ENCODE measurements around the gene C1QTNF3.

The C1QTNF3 gene

DNA sequence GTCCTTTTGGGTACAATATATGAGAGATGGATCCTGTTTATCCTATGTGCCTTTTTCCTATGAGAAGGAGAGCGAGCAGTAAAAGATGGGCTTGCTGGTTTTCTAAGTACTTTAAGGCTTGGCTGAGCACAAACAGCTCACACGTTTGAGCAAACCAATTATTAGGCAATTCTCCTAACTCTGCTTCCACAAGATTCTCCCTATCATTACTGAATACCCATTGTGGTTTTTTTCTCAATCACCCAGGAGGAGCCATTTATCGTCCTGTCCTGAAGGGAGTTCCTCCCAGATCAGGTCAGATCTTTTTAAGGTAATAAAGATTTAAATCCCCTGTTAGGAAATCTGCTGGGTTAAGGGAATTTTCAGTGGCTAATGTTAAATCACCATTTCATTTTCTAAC lies 19.4 kb upstream of the C1QTNF3 start:
- no peak for DNase-seq (ENCODE audit: low read depth)
- H3K4me3 ChIP-seq (ENCODE audit: low read length), result no peak overlapping the region
- TF ChIP-seq, protein P1, sequence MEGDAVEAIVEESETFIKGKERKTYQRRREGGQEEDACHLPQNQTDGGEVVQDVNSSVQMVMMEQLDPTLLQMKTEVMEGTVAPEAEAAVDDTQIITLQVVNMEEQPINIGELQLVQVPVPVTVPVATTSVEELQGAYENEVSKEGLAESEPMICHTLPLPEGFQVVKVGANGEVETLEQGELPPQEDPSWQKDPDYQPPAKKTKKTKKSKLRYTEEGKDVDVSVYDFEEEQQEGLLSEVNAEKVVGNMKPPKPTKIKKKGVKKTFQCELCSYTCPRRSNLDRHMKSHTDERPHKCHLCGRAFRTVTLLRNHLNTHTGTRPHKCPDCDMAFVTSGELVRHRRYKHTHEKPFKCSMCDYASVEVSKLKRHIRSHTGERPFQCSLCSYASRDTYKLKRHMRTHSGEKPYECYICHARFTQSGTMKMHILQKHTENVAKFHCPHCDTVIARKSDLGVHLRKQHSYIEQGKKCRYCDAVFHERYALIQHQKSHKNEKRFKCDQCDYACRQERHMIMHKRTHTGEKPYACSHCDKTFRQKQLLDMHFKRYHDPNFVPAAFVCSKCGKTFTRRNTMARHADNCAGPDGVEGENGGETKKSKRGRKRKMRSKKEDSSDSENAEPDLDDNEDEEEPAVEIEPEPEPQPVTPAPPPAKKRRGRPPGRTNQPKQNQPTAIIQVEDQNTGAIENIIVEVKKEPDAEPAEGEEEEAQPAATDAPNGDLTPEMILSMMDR (conservative IDR thresholded peaks at IDR 0.05; ENCODE audit: low read depth, low read length), result no peak

- no peak overlapping the region for H3K4me3 ChIP-seq (ENCODE audit: low read length)
- no peak for DNase-seq (ENCODE audit: low read depth)
- TF ChIP-seq, protein P1 (conservative IDR thresholded peaks at IDR 0.05; ENCODE audit: low read depth, low read length), result no peak
These were observed 19.0 kb upstream of the C1QTNF3 start for GRCh38 chr5:34061993-34062392.

DNA sequence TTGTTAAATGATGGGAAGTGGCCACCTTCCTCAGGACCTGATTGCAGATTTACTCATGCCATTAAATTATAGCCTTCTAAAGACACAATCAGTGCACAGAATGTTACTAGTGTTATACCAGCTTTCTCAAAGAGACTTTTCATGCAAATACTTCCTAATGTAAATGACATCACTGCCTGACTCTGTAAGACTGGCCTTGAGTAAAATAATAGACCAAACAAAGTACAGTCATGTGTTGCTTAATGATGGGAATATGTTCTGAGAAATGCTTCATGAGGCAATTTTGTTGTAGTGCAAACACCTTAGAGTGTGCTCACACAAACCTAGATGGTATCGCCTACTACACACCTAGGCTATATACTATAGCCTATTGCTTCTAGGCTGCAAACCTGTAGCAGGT lies 17.0 kb upstream of the C1QTNF3 start:
- TF ChIP-seq, protein P1 (conservative IDR thresholded peaks at IDR 0.05; ENCODE audit: low read depth, low read length), result no peak
- H3K4me3 ChIP-seq (ENCODE audit: low read length), result no peak overlapping the region
- DNase-seq (ENCODE audit: low read depth), result no peak

DNA sequence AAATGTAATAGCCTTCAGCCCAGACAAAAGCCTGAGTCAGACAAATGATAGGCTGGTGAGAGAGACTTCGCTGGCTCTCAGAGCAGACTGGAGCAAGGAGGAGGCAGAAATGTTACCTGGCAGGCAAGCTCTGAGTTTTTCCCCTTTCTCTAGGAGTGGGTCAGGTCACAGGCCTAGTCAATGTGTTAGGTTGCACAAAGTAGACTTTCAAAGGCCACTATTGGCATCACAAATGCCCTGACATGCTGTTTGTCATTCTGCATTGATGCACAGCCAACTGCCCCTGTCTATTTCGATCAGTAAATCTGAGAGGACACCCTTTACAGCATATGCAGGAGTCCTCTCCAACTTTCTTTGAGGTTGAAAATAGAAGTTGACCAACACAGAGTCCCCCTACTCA lies 15.5 kb upstream of the C1QTNF3 start:
- H3K4me3 ChIP-seq (ENCODE audit: low read length), result no peak overlapping the region
- TF ChIP-seq, protein P1 (conservative IDR thresholded peaks at IDR 0.05; ENCODE audit: low read depth, low read length), result no peak
- no peak for DNase-seq (ENCODE audit: low read depth)

GRCh38 chr5:34057569-34057968 lies 14.6 kb upstream of the C1QTNF3 start:
- no peak for DNase-seq (ENCODE audit: low read depth)
- H3K4me3 ChIP-seq (ENCODE audit: low read length), result no peak overlapping the region
- TF ChIP-seq, protein P1 (conservative IDR thresholded peaks at IDR 0.05; ENCODE audit: low read depth, low read length), result no peak

- no peak overlapping the region for H3K4me3 ChIP-seq (ENCODE audit: low read length)
- TF ChIP-seq, protein P1 (conservative IDR thresholded peaks at IDR 0.05; ENCODE audit: low read depth, low read length), result no peak
- DNase-seq (ENCODE audit: low read depth), result no peak
These were observed 14.1 kb upstream of the C1QTNF3 start for GRCh38 chr5:34057118-34057517.

GRCh38 chr5:34055667-34056066 lies 12.7 kb upstream of the C1QTNF3 start:
- H3K4me3 ChIP-seq (ENCODE audit: low read length), result no peak overlapping the region
- DNase-seq (ENCODE audit: low read depth), result no peak
- TF ChIP-seq, protein P1 (conservative IDR thresholded peaks at IDR 0.05; ENCODE audit: low read depth, low read length), result no peak

Measured in retinal pigment epithelial cell (primary cell).